ENCODE data around the gene PDILT.
"Not testable (repeated sequence)": the region's sequence is repeated elsewhere in the genome, so short reads cannot be mapped to it uniquely, and the experiment has no call there.

The PDILT gene

GRCh38 chr16:20317117-20317516, 87.4 kb downstream of the PDILT start:
- no peak for DNase-seq (ENCODE audit: low spot score)
- in situ Hi-C loops (cut with MboI; ENCODE audit: low sequenced_read_pairs, unreplicated experiment), result no loop called here
- TF ChIP-seq CTCF (IDR thresholded peaks at IDR 0.05; ENCODE audit: borderline replicate concordance, control extremely low read depth, extremely low read depth, insufficient read depth, missing control alignments), result no peak

DNA sequence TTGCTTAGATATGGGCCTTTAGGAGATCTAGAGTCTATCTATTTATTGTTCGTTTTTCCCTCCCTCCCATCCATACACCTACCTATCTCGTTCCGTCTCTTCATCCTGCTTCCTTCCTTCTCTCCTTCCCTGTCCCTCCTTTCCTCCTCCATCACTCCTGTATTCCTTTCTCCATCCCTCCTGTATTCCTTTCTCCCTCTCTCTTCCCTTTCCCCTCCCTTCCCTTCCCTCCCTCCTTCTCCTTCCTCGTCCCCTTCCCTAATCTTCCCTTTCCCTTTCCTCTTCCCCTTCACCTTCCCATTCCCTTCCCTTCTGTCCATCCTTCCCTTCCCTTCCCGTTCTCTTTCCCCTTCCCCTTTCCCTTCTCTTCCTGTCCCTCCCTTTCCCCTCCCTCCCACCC, 87.8 kb downstream of the PDILT start:
- no peak for DNase-seq (ENCODE audit: low spot score)
- in situ Hi-C loops (cut with MboI; ENCODE audit: low sequenced_read_pairs, unreplicated experiment), result no loop called here
- no peak for TF ChIP-seq CTCF (IDR thresholded peaks at IDR 0.05; ENCODE audit: borderline replicate concordance, control extremely low read depth, extremely low read depth, insufficient read depth, missing control alignments)

DNA sequence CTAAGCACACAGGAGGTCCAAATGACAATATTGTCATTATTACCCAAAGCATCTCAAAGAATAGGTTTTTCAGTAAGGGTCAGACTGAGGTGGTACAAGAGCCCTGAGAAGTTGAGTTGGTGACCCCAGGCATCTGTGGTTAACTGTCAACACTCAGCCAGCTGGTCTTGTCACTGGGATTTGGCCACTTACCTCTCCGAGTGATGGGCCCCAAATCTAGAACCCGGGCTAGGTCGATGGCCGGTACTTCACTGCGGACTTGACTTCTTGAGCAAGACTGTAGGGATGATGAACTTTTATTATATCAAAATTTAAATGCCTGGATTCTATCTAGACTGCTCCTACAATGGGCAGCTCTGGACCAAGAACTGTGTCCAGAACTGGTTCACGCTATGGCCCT, 88.8 kb downstream of the PDILT start:
- no peak for TF ChIP-seq CTCF (IDR thresholded peaks at IDR 0.05; ENCODE audit: borderline replicate concordance, control extremely low read depth, extremely low read depth, insufficient read depth, missing control alignments)
- in situ Hi-C loops (cut with MboI; ENCODE audit: low sequenced_read_pairs, unreplicated experiment), result no loop called here
- no peak for DNase-seq (ENCODE audit: low spot score)

GRCh38 chr16:20314575-20314974, 90.0 kb downstream of the PDILT start:
- in situ Hi-C loops (cut with MboI; ENCODE audit: low sequenced_read_pairs, unreplicated experiment), result no loop called here
- DNase-seq (ENCODE audit: low spot score), result no peak

GRCh38 chr16:20313741-20314140, 90.8 kb downstream of the PDILT start:
- no peak for DNase-seq (ENCODE audit: low spot score)

More at GRCh38 chr16:20314575-20314974, 90.0 kb downstream of the PDILT start:
- no peak for TF ChIP-seq CTCF (IDR thresholded peaks at IDR 0.05; ENCODE audit: borderline replicate concordance, control extremely low read depth, extremely low read depth, insufficient read depth, missing control alignments)

GRCh38 chr16:20312536-20313095, 91.9 kb downstream of the PDILT start:
- DNase-seq (ENCODE audit: low spot score); in situ Hi-C loops (cut with MboI; ENCODE audit: low sequenced_read_pairs, unreplicated experiment): not testable (repeated sequence)

More at GRCh38 chr16:20313741-20314140, 90.8 kb downstream of the PDILT start:
- TF ChIP-seq CTCF (IDR thresholded peaks at IDR 0.05; ENCODE audit: borderline replicate concordance, control extremely low read depth, extremely low read depth, insufficient read depth, missing control alignments), result no peak
- in situ Hi-C loops (cut with MboI; ENCODE audit: low sequenced_read_pairs, unreplicated experiment), result no loop called here

DNA sequence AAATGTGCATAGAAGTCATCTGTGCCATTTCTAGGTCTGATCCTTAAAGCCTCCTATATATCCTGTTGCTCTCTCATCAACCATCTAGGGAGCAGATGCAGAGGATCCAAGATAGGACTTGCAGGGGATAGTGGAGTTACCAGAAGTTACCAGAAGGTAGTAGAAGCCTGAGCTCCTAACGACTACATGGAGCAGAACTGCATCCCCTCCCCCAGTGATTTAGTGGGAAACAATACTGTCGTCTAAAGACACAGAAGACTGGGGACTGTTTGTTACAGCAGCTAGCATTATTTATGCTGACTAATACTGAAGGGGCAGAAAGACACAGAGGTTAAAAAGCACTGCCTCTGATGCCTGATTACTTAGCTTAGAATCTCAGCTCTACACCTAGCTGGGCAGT, 93.0 kb downstream of the PDILT start:
- no peak for TF ChIP-seq CTCF (IDR thresholded peaks at IDR 0.05; ENCODE audit: borderline replicate concordance, control extremely low read depth, extremely low read depth, insufficient read depth, missing control alignments)
- in situ Hi-C loops (cut with MboI; ENCODE audit: low sequenced_read_pairs, unreplicated experiment), result no loop called here
- no peak for DNase-seq (ENCODE audit: low spot score)

Measured in GM13976 (cell line).